HG03280 (cell line): ENCODE data around the gene EPN2.
"Not testable (repeated sequence)": the region's sequence is repeated elsewhere in the genome, so short reads cannot be mapped to it uniquely, and the experiment has no call there.

ENCODE experiments used
- ATAC-seq: cut with Tn5 transposase; IDR thresholded peaks from one replicate; pipeline ENCODE4 v1.9.1; 2021; ENCODE audit warnings: mild to moderate bottlenecking, moderate library complexity; ENCODE audit not compliant: unreplicated experiment

The EPN2 gene

GRCh38 chr17:19237139-19237388 is at the start of gene EPN2:
TSS of gene EPN2 (plus strand) at chr17:19237366. CDS start at chr17:19283120, 45,754 bp downstream.
- ATAC-seq, result not testable (repeated sequence)

- peak; percentile 38 for ATAC-seq
Observed at GRCh38 chr17:19187883-19188869, 49.0 kb upstream of the EPN2 start.

GRCh38 chr17:19188870-19189708 is 48.1 kb upstream of the EPN2 start:
- ATAC-seq, result peak; percentile 63

GRCh38 chr17:19189781-19190405 is 47.3 kb upstream of the EPN2 start:
- ATAC-seq, result not testable (repeated sequence)

GRCh38 chr17:19196382-19197204 is 40.6 kb upstream of the EPN2 start:
- ATAC-seq, result peak; percentile 86

GRCh38 chr17:19202448-19202847 is 34.7 kb upstream of the EPN2 start:
- peak; percentile 71 for ATAC-seq

GRCh38 chr17:19203429-19203828 is 33.7 kb upstream of the EPN2 start:
- ATAC-seq, result not testable (repeated sequence)

GRCh38 chr17:19215074-19215860 is 21.9 kb upstream of the EPN2 start:
- not testable (repeated sequence) for ATAC-seq

- ATAC-seq, result not testable (repeated sequence)
Observed at GRCh38 chr17:19216148-19216926, 20.8 kb upstream of the EPN2 start.

- not testable (repeated sequence) for ATAC-seq
Observed at GRCh38 chr17:19218914-19219313, 18.3 kb upstream of the EPN2 start.

- not testable (repeated sequence) for ATAC-seq
Observed at GRCh38 chr17:19219384-19219783, 17.8 kb upstream of the EPN2 start.

- ATAC-seq, result not testable (repeated sequence)
Observed at GRCh38 chr17:19220195-19220594, 17.0 kb upstream of the EPN2 start.

GRCh38 chr17:19226610-19227588 is 10.3 kb upstream of the EPN2 start:
- ATAC-seq, result not testable (repeated sequence)

GRCh38 chr17:19234676-19235075 is 2.5 kb upstream of the EPN2 start:
- not testable (repeated sequence) for ATAC-seq

- peak; percentile 29 for ATAC-seq
Observed at GRCh38 chr17:19236351-19237138, 621 bp upstream of the EPN2 start.

GRCh38 chr17:19237389-19238166 is 412 bp downstream of the EPN2 start:
- ATAC-seq, result peak; percentile 83
